Liver (tissue), 9 donors: ENCODE data around the gene GNG13. TPM values are rescaled to one million over a fixed set of nuclear protein-coding genes. Genes with fewer than 3 reads are reported as not detected.

Experiments
- DNase-seq: peaks from one replicate; pipeline ENCODE4 v3.0.0-alpha.2; 2017; ENCODE audit warnings: low spot score
- H3K27ac ChIP-seq, 2 donors: one replicate each; pipeline ENCODE4 v1.7.0; 2013; ENCODE audit warnings: inconsistent platforms in 2 of 2, low read length in 2 of 2, control low read depth in 1 of 2, low read depth in 1 of 2, mild to moderate bottlenecking in 1 of 2
- H3K27me3 ChIP-seq, 4 donors: one replicate each; pipeline versions ENCODE4 v1.6.1 to v1.7.0; 2013; ENCODE audit warnings: low read length in 3 of 4, inconsistent platforms in 1 of 4, mild to moderate bottlenecking in 1 of 4, moderate library complexity in 1 of 4; ENCODE audit not compliant: control insufficient read depth in 4 of 4, insufficient read depth in 4 of 4
- H3K36me3 ChIP-seq, 4 donors: one replicate each; pipeline versions ENCODE4 v1.6.1 to v1.7.0; 2013; ENCODE audit warnings: low read length in 3 of 4, mild to moderate bottlenecking in 3 of 4, low read depth in 1 of 4, moderate library complexity in 1 of 4; ENCODE audit not compliant: control insufficient read depth in 4 of 4, insufficient read depth in 3 of 4
- H3K4me1 ChIP-seq, 4 donors: one replicate each; pipeline versions ENCODE4 v1.6.1 to v1.7.0; 2013; ENCODE audit warnings: low read length in 3 of 4, mild to moderate bottlenecking in 3 of 4, moderate library complexity in 1 of 4; ENCODE audit not compliant: control insufficient read depth in 4 of 4, insufficient read depth in 4 of 4
- H3K4me3 ChIP-seq, 3 donors: one replicate each; pipeline versions ENCODE4 v1.6.1 to v1.7.0; 2013; ENCODE audit warnings: low read length in 3 of 3, control low read depth in 1 of 3, low read depth in 1 of 3, mild to moderate bottlenecking in 1 of 3
- H3K9ac ChIP-seq, 2 donors: one replicate each; pipeline ENCODE4 v1.7.0; 2013; ENCODE audit warnings: low read length in 2 of 2, mild to moderate bottlenecking in 2 of 2, moderate library complexity in 2 of 2, control low read depth in 1 of 2, low read depth in 1 of 2
- H3K9me3 ChIP-seq, 4 donors: one replicate each; pipeline versions ENCODE4 v1.6.1 to v1.7.0; 2013; ENCODE audit warnings: low read length in 3 of 4; ENCODE audit not compliant: control insufficient read depth in 4 of 4
- EGR1 ChIP-seq, 2 donors: IDR thresholded peaks; 2 replicates each; pipeline ENCODE4 v1.6.1; 2016 to 2018; ENCODE audit warnings: antibody characterized with exemption in 2 of 2, low read depth in 2 of 2
- FOXA2 ChIP-seq: IDR thresholded peaks from 2 replicates; pipeline ENCODE4 v1.6.1; 2016; ENCODE audit warnings: antibody characterized with exemption
- HNF4A ChIP-seq, 2 donors: conservative IDR thresholded peaks; 2 replicates each; pipeline ENCODE4 v1.6.1; 2016; ENCODE audit warnings: antibody characterized with exemption in 2 of 2, mild to moderate bottlenecking in 2 of 2
- HNF4G ChIP-seq: IDR thresholded peaks from 2 replicates; pipeline ENCODE4 v1.6.1; 2016; ENCODE audit warnings: antibody characterized with exemption
- JUND ChIP-seq, 2 donors: IDR thresholded peaks; 2 replicates each; pipeline ENCODE4 v1.6.1; 2016; ENCODE audit warnings: antibody characterized with exemption in 2 of 2
- MAX ChIP-seq: IDR thresholded peaks from 2 replicates; pipeline ENCODE4 v1.6.1; 2016; ENCODE audit warnings: antibody characterized with exemption
- NR2F2 ChIP-seq: IDR thresholded peaks from 2 replicates; pipeline ENCODE4 v1.6.1; 2016; ENCODE audit warnings: antibody characterized with exemption
- RAD21 ChIP-seq, 2 donors: IDR thresholded peaks; 2 replicates each; pipeline ENCODE4 v1.6.1; 2016; ENCODE audit warnings: antibody characterized with exemption in 2 of 2, mild to moderate bottlenecking in 2 of 2
- REST ChIP-seq: IDR thresholded peaks from 2 replicates; pipeline ENCODE4 v1.6.1; 2016; ENCODE audit warnings: antibody characterized with exemption, mild to moderate bottlenecking
- TAF1 ChIP-seq: conservative IDR thresholded peaks from 2 replicates; pipeline ENCODE4 v1.6.1; 2016; ENCODE audit warnings: antibody characterized with exemption, mild to moderate bottlenecking
- WGBS: extraction: QIAGEN DNeasy Blood & Tissue Kit; methylation state at CpG from one replicate; pipeline ENCODE4 v1.1.7; 2013; 5-methylcytosine and 5-hydroxymethylcytosine counted together
- polyA plus RNA-seq, 2 donors: library from polyadenylated mRNA; stranded (reverse) in 1 of 2; unstranded in 1 of 2; fragments of 200-250 nt in 1 of 2; fragments of >200 nt in 1 of 2; fragmentation: Nextera tagmentation in 1 of 2; extraction: Ambion mirVana in 1 of 2; gene quantifications; one replicate each; pipeline versions ENCODE4 v1.2.1 to v1.2.3, GENCODE V29; 2013 to 2015
- total RNA-seq, 2 donors: library from RNA; depleted of rRNA; stranded (reverse); fragments of >200 nt; gene quantifications; one replicate each; pipeline ENCODE4 v1.2.3, GENCODE V29; 2014
- TF ChIP-seq, protein P1 (sequence below): fragments of 150-350 bp; IDR thresholded peaks from 2 replicates; pipeline ENCODE4 v1.5.1; 2017; ENCODE audit warnings: improper control_type of control experiment, low read depth, low read length; ENCODE audit not compliant: missing input control
- TF ChIP-seq, protein P2 (sequence below): IDR thresholded peaks from 2 replicates; pipeline ENCODE4 v1.6.1; 2016; ENCODE audit warnings: antibody characterized with exemption
- donor health status: healthy.
- donor health status: healthy.
- donor health status: healthy.
- donor health status: healthy.
- donor health status: healthy.

The GNG13 gene
- total and polyA plus RNA-seq, 4 donors, result not detected

- Histone ChIP-seq H3K27ac (no peak overlapping the region), H3K9me3 (no peaks in the 10 kb centered on the region), H3K4me1 (no peaks in the 10 kb centered on the region), H3K36me3 (no peaks in the 10 kb centered on the region), H3K9ac (no peak overlapping the region), H3K27me3 (peaks cover 0 to 3% (median under 1%) of the 10 kb centered on the region in 4 donors), H3K4me3 (no peak overlapping the region)
- WGBS, result 84% methylated on average over 21 of the region's 21 CpGs
- TF ChIP-seq MAX (no peak), REST (no peak), HNF4G (no peak)
- TF ChIP-seq, protein P1, sequence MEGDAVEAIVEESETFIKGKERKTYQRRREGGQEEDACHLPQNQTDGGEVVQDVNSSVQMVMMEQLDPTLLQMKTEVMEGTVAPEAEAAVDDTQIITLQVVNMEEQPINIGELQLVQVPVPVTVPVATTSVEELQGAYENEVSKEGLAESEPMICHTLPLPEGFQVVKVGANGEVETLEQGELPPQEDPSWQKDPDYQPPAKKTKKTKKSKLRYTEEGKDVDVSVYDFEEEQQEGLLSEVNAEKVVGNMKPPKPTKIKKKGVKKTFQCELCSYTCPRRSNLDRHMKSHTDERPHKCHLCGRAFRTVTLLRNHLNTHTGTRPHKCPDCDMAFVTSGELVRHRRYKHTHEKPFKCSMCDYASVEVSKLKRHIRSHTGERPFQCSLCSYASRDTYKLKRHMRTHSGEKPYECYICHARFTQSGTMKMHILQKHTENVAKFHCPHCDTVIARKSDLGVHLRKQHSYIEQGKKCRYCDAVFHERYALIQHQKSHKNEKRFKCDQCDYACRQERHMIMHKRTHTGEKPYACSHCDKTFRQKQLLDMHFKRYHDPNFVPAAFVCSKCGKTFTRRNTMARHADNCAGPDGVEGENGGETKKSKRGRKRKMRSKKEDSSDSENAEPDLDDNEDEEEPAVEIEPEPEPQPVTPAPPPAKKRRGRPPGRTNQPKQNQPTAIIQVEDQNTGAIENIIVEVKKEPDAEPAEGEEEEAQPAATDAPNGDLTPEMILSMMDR, result no peak
- TF ChIP-seq, protein P2, sequence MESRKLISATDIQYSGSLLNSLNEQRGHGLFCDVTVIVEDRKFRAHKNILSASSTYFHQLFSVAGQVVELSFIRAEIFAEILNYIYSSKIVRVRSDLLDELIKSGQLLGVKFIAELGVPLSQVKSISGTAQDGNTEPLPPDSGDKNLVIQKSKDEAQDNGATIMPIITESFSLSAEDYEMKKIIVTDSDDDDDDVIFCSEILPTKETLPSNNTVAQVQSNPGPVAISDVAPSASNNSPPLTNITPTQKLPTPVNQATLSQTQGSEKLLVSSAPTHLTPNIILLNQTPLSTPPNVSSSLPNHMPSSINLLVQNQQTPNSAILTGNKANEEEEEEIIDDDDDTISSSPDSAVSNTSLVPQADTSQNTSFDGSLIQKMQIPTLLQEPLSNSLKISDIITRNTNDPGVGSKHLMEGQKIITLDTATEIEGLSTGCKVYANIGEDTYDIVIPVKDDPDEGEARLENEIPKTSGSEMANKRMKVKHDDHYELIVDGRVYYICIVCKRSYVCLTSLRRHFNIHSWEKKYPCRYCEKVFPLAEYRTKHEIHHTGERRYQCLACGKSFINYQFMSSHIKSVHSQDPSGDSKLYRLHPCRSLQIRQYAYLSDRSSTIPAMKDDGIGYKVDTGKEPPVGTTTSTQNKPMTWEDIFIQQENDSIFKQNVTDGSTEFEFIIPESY, result no peak
- DNase-seq, result no peak
Observed at GRCh38 chr16:822174-822908, 21.8 kb upstream of the GNG13 start.

DNA sequence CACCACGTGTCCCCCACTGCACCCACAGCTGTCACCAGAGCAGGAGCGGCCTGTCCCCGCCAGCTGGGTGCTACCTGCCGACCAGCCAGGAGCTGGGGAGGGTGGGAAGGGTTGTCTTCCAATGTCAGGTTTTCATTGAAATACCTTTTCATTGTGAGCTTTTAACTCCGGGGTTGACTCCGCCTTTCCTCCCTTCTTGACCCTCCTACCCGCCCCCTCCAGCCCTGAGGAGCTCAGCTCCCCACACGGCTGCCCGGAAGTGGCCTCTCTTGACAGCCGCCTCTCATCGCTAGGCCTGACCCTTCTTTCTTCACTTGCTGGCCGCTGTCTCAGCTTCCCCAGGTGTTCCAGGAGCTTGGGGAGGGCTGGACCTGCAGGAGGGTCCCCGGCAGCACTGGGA, 21.2 kb upstream of the GNG13 start:
- Histone ChIP-seq H3K9me3 (no peaks in the 10 kb centered on the region), H3K27me3 (peaks cover 0 to 5% (median 1%) of the 10 kb centered on the region in 4 donors), H3K4me1 (no peaks in the 10 kb centered on the region), H3K27ac (no peak overlapping the region), H3K9ac (no peak overlapping the region), H3K36me3 (no peaks in the 10 kb centered on the region), H3K4me3 (no peak overlapping the region)
- TF ChIP-seq HNF4A (conservative IDR thresholded peaks at IDR 0.05), result no peak
- TF ChIP-seq, protein P2, result no peak
- no peak for TF ChIP-seq TAF1
- TF ChIP-seq HNF4G, result no peak
- TF ChIP-seq NR2F2, result no peak
- TF ChIP-seq RAD21 (IDR thresholded peaks at IDR 0.05), result no peak
- no peak for TF ChIP-seq FOXA2
- no peak for TF ChIP-seq EGR1 (IDR thresholded peaks at IDR 0.05; ENCODE audit: low read depth in 2 of 2)
- TF ChIP-seq JUND (IDR thresholded peaks at IDR 0.05), result no peak
- TF ChIP-seq MAX, result no peak
- 68% methylated on average over 13 of the region's 13 CpGs for WGBS
- DNase-seq, result no peak
